Tibial nerve (tissue), 4 donors: ENCODE results near the gene ETV3. TPM values are rescaled to one million over a fixed set of nuclear protein-coding genes. Genes with fewer than 3 reads are reported as not detected.

Experiments
- DNase-seq, 2 donors: peaks; one replicate each; pipeline ENCODE4 v3.0.0-alpha.2; 2019; ENCODE audit warnings: low spot score in 2 of 2
- H3K27ac ChIP-seq, 4 donors: fragments of 200-600 bp; sonication (generic) in 3 of 4; one replicate each; pipeline ENCODE4 v1.5.1; 2017 to 2019; ENCODE audit warnings: mild to moderate bottlenecking in 1 of 4
- H3K27me3 ChIP-seq, 2 donors: fragments of 200-600 bp; sonication (generic) in 1 of 2; one replicate each; pipeline versions ENCODE4 v1.5.1 to v1.6.0; 2017 to 2019
- H3K36me3 ChIP-seq, 3 donors: fragments of 200-600 bp; sonication (generic); one replicate each; pipeline ENCODE4 v1.5.1; 2018 to 2019
- H3K4me1 ChIP-seq, 4 donors: fragments of 200-600 bp; sonication (generic) in 3 of 4; one replicate each; pipeline ENCODE4 v1.5.1; 2017 to 2019
- H3K4me3 ChIP-seq, 4 donors: fragments of 200-600 bp; sonication (generic) in 3 of 4; one replicate each; pipeline ENCODE4 v1.5.1; 2017 to 2019; ENCODE audit warnings: mild to moderate bottlenecking in 1 of 4, moderate library complexity in 1 of 4
- H3K9me3 ChIP-seq, 4 donors: fragments of 200-600 bp; sonication (generic) in 3 of 4; one replicate each; pipeline ENCODE4 v1.5.1; 2017 to 2019
- CTCF ChIP-seq, 5 experiments: fragments of 200-600 bp in 3 of 5; fragments of 450-650 bp in 2 of 5; sonication (generic) in 3 of 5; IDR thresholded peaks; one replicate each; pipeline ENCODE4 v1.5.1; 2016 to 2019; ENCODE audit warnings: antibody characterized with exemption in 5 of 5, mild to moderate bottlenecking in 3 of 5, moderate library complexity in 2 of 5
- EP300 ChIP-seq, 2 donors: sonication (generic); formaldehyde crosslinking; IDR thresholded peaks; one replicate each; pipeline ENCODE4 v1.6.1; 2017; ENCODE audit warnings: antibody characterized with exemption in 2 of 2, mild to moderate bottlenecking in 1 of 2
- POLR2A ChIP-seq, 2 donors: fragments of 450-650 bp; IDR thresholded peaks; one replicate each; pipeline ENCODE4 v1.6.1; 2017; ENCODE audit warnings: antibody characterized with exemption in 2 of 2, mild to moderate bottlenecking in 2 of 2, moderate library complexity in 2 of 2
- WGBS, 2 donors: methylation state at CpG; one replicate each; pipeline ENCODE4 v1.1.5; 2018; 5-methylcytosine and 5-hydroxymethylcytosine counted together
- total RNA-seq, 4 donors: library from RNA; depleted of rRNA; stranded (reverse); fragments of >200 nt; gene quantifications; one replicate each; pipeline ENCODE4 v1.1.0, GENCODE V29; 2016

The ETV3 gene
- total RNA-seq, 4 donors from 2014 or later = 18.4 to 20.0 (median 19.1) TPM

GRCh38 chr1:157113631-157114030, 24.6 kb downstream of the ETV3 start:
- WGBS, 2 donors = 51 to 66% methylated on average over 3 of the region's 3 CpGs
- H3K9me3 ChIP-seq = no peaks in the 10 kb centered on the region
- H3K27ac ChIP-seq = no peak overlapping the region
- no peak for DNase-seq
- no peak overlapping the region for H3K4me3 ChIP-seq
- no peaks in the 10 kb centered on the region for H3K4me1 ChIP-seq
- peaks cover 0 to 34% of the 10 kb centered on the region in 2 donors for H3K27me3 ChIP-seq
- TF ChIP-seq CTCF (IDR thresholded peaks at IDR 0.05) (no peak), EP300 (IDR thresholded peaks at IDR 0.05) (no peak), POLR2A (IDR thresholded peaks at IDR 0.05) (no peak)
- no peaks in the 10 kb centered on the region for H3K36me3 ChIP-seq

GRCh38 chr1:157113106-157113505, 25.1 kb downstream of the ETV3 start:
- Histone ChIP-seq H3K9me3 (no peaks in the 10 kb centered on the region), H3K27me3 (peaks cover 0 to 39% of the 10 kb centered on the region in 2 donors), H3K27ac (no peak overlapping the region), H3K36me3 (no peaks in the 10 kb centered on the region), H3K4me3 (no peak overlapping the region), H3K4me1 (no peaks in the 10 kb centered on the region)
- WGBS, 2 donors = 35 to 51% methylated on average over 3 to 7 of the region's 7 CpGs
- TF ChIP-seq EP300 (IDR thresholded peaks at IDR 0.05) = no peak
- TF ChIP-seq POLR2A (IDR thresholded peaks at IDR 0.05) = no peak
- TF ChIP-seq CTCF (IDR thresholded peaks at IDR 0.05) = no peak
- DNase-seq = no peak

GRCh38 chr1:157112186-157112867, 25.9 kb downstream of the ETV3 start:
- Histone ChIP-seq H3K27me3 (peaks cover 0 to 47% of the 10 kb centered on the region in 2 donors), H3K36me3 (no peaks in the 10 kb centered on the region), H3K4me1 (no peaks in the 10 kb centered on the region), H3K4me3 (no peak overlapping the region), H3K9me3 (no peaks in the 10 kb centered on the region), H3K27ac (no peak overlapping the region)
- no peak for TF ChIP-seq EP300 (IDR thresholded peaks at IDR 0.05)
- TF ChIP-seq CTCF (IDR thresholded peaks at IDR 0.05) = no peak
- TF ChIP-seq POLR2A (IDR thresholded peaks at IDR 0.05) = no peak
- WGBS, 2 donors = 67 to 74% methylated on average over 8 of the region's 8 CpGs
- no peak for DNase-seq

GRCh38 chr1:157111396-157112165, 26.6 kb downstream of the ETV3 start:
- 46 to 47% methylated on average over 17 to 19 of the region's 19 CpGs for WGBS, 2 donors
- no peaks in the 10 kb centered on the region for H3K36me3 ChIP-seq
- no peak for DNase-seq
- no peaks in the 10 kb centered on the region for H3K4me1 ChIP-seq
- H3K27me3 ChIP-seq = peaks cover 0 to 50% of the 10 kb centered on the region in 2 donors
- TF ChIP-seq CTCF (IDR thresholded peaks at IDR 0.05) (no peak), POLR2A (IDR thresholded peaks at IDR 0.05) (no peak), EP300 (IDR thresholded peaks at IDR 0.05) (no peak)
- H3K27ac ChIP-seq = no peak overlapping the region
- H3K4me3 ChIP-seq = no peak overlapping the region
- H3K9me3 ChIP-seq = no peaks in the 10 kb centered on the region

- TF ChIP-seq EP300 (IDR thresholded peaks at IDR 0.05) (no peak), POLR2A (IDR thresholded peaks at IDR 0.05) (no peak), CTCF (IDR thresholded peaks at IDR 0.05) (no peak)
- WGBS, 2 donors = 83 to 85% methylated on average over 3 of the region's 3 CpGs
- Histone ChIP-seq H3K27ac (no peak overlapping the region), H3K9me3 (no peaks in the 10 kb centered on the region), H3K4me3 (no peak overlapping the region), H3K27me3 (peaks cover 0 to 50% of the 10 kb centered on the region in 2 donors), H3K36me3 (no peaks in the 10 kb centered on the region), H3K4me1 (no peaks in the 10 kb centered on the region)
- DNase-seq = no peak
These were observed 27.5 kb downstream of the ETV3 start for GRCh38 chr1:157110686-157111085.
